Measurements from ENCODE around the gene DNAJB6. TPM values are rescaled to one million over a fixed set of nuclear protein-coding genes. Genes with fewer than 3 reads are reported as not detected.

DNAJB6 gene
- total RNA-seq, 1 experiment from 2014 or later, result 137 TPM

DNA sequence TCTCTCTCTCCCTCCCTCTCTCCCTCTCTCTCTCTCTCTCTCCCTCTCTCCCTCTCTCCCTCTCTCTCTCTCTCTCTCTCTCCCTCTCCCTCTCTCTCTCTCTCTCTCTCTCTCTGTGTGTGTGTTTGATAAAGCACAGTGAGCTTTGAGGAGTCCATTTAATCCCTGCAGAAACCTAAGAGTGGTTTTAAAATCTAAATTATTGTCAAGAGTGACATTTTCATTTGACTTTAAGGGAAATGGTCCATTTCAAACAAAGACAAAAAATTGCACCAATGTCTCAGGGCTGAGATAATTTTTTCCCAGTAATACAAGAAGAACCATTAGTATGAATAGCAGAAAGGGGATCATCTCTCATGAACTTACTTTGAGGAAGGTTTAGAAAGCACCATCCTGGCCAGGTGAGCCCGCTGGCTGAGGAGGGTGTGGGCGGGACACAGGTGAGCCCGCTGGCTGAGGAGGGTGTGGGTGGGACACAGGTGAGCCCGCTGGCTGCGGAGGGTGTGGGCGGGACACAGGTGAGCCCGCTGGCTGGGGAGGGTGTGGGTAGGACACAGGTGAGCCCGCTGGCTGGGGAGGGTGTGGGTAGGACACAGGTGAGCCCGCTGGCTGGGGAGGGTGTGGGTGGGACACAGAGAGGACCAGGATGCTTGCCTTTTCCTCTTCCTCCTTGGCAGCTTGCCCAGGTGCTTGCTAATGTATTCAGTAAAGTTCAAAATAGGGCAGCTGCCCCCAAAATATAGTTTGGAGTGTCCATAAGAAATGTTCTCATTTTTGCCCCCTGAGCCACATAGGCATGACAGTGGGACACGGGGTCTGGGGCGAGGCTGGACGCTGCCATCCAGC, 125.0 kb downstream of the DNAJB6 start:
- DNase-seq, result peak; percentile 44
- intact Hi-C loops (cut with micrococcal nuclease; ENCODE audit: unreplicated experiment), result no loop called here
- H3K27ac Mint-ChIP-seq (ENCODE audit: unreplicated experiment), result no peak overlapping the region
- BruUV-seq (replicated peaks), result no TSS peak
- no peaks in the 10 kb centered on the region for H3K36me3 Mint-ChIP-seq (ENCODE audit: insufficient read depth, unreplicated experiment)
- TF ChIP-seq CTCF (IDR thresholded peaks at IDR 0.05; ENCODE audit: unreplicated experiment), result no peak
- H3K4me1 Mint-ChIP-seq (ENCODE audit: low read depth, unreplicated experiment), result peaks cover 17% of the 10 kb centered on the region
- H3K4me3 Mint-ChIP-seq (ENCODE audit: low read depth, unreplicated experiment), result peak overlapping the region; percentile 18
- no peaks in the 10 kb centered on the region for H3K9me3 Mint-ChIP-seq (ENCODE audit: low read depth, unreplicated experiment)
- H3K27me3 Mint-ChIP-seq (ENCODE audit: unreplicated experiment), result peaks cover 50% of the 10 kb centered on the region
- CTCF ChIA-PET, result interaction anchor here (0.8 kb wide), 1 partner anchor 13 kb away, joined by 3 read pairs; no protein-coding TSS in a partner anchor

- CTCF ChIA-PET, result interaction anchor here (0.8 kb wide), 1 partner anchor 12 kb away, joined by 3 read pairs; no protein-coding TSS in a partner anchor
- peaks cover 17% of the 10 kb centered on the region for H3K4me1 Mint-ChIP-seq (ENCODE audit: low read depth, unreplicated experiment)
- DNase-seq, result no peak
- no TSS peak for BruUV-seq (replicated peaks)
- no peak for TF ChIP-seq CTCF (IDR thresholded peaks at IDR 0.05; ENCODE audit: unreplicated experiment)
- peak overlapping the region; percentile 18 for H3K4me3 Mint-ChIP-seq (ENCODE audit: low read depth, unreplicated experiment)
- intact Hi-C loops (cut with micrococcal nuclease; ENCODE audit: unreplicated experiment), result no loop called here
- no peaks in the 10 kb centered on the region for H3K36me3 Mint-ChIP-seq (ENCODE audit: insufficient read depth, unreplicated experiment)
- no peak overlapping the region for H3K27ac Mint-ChIP-seq (ENCODE audit: unreplicated experiment)
- peaks cover 52% of the 10 kb centered on the region for H3K27me3 Mint-ChIP-seq (ENCODE audit: unreplicated experiment)
- no peaks in the 10 kb centered on the region for H3K9me3 Mint-ChIP-seq (ENCODE audit: low read depth, unreplicated experiment)
Observed at GRCh38 chr7:157462419-157462771, 125.6 kb downstream of the DNAJB6 start.

DNA sequence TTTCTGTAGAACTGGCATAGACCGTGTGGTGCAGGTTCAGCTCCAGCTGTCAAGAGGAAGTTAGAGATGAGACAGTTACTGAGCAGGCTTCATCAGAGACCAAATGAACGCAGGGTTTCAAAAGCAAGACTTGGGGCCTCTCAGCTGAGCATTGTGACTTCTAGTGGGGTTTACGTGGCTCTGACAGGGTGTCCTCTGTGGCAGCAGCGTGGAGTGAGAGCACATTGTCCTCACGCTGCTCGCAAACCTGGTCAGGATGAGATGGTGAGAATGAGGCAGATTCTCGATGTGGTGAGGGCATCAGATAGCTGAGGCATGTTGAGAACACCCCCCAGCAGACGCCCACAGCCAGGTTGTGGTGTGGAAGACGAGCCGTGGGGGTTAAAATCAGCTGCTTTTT, 126.0 kb downstream of the DNAJB6 start:
- DNase-seq, result no peak
- no peak for TF ChIP-seq CTCF (IDR thresholded peaks at IDR 0.05; ENCODE audit: unreplicated experiment)
- peak overlapping the region; percentile 18 for H3K4me3 Mint-ChIP-seq (ENCODE audit: low read depth, unreplicated experiment)
- no TSS peak for BruUV-seq (replicated peaks)
- peaks cover 17% of the 10 kb centered on the region for H3K4me1 Mint-ChIP-seq (ENCODE audit: low read depth, unreplicated experiment)
- peaks cover 52% of the 10 kb centered on the region for H3K27me3 Mint-ChIP-seq (ENCODE audit: unreplicated experiment)
- no peaks in the 10 kb centered on the region for H3K36me3 Mint-ChIP-seq (ENCODE audit: insufficient read depth, unreplicated experiment)
- H3K9me3 Mint-ChIP-seq (ENCODE audit: low read depth, unreplicated experiment), result no peaks in the 10 kb centered on the region
- intact Hi-C loops (cut with micrococcal nuclease; ENCODE audit: unreplicated experiment), result no loop called here
- CTCF ChIA-PET, result no interaction called here
- no peak overlapping the region for H3K27ac Mint-ChIP-seq (ENCODE audit: unreplicated experiment)

- no TSS peak for BruUV-seq (replicated peaks)
- peaks cover 52% of the 10 kb centered on the region for H3K27me3 Mint-ChIP-seq (ENCODE audit: unreplicated experiment)
- DNase-seq, result no peak
- no peak overlapping the region for H3K4me3 Mint-ChIP-seq (ENCODE audit: low read depth, unreplicated experiment)
- H3K27ac Mint-ChIP-seq (ENCODE audit: unreplicated experiment), result no peak overlapping the region
- no peaks in the 10 kb centered on the region for H3K36me3 Mint-ChIP-seq (ENCODE audit: insufficient read depth, unreplicated experiment)
- intact Hi-C loops (cut with micrococcal nuclease; ENCODE audit: unreplicated experiment), result no loop called here
- peaks cover 17% of the 10 kb centered on the region for H3K4me1 Mint-ChIP-seq (ENCODE audit: low read depth, unreplicated experiment)
- H3K9me3 Mint-ChIP-seq (ENCODE audit: low read depth, unreplicated experiment), result no peaks in the 10 kb centered on the region
- TF ChIP-seq CTCF (IDR thresholded peaks at IDR 0.05; ENCODE audit: unreplicated experiment), result no peak
- CTCF ChIA-PET, result no interaction called here
Observed at GRCh38 chr7:157463245-157463644, 126.4 kb downstream of the DNAJB6 start.

All from Calu3 (cell line).